ENCODE measurements around the gene ZNF81.

GRCh38 chrX:47936940-47937317 lies 100.2 kb downstream of the ZNF81 start:
- TF ChIP-seq ZFP30 (CRISPR knock-in tag; IDR thresholded peaks at IDR 0.05) (no peak), ARNTL (CRISPR knock-in tag; IDR thresholded peaks at IDR 0.05; ENCODE audit: borderline replicate concordance, low read depth) (no peak), CSRNP3 (CRISPR knock-in tag; IDR thresholded peaks at IDR 0.05) (no peak)
